Fibroblast of upper back skin (primary cell): ENCODE results near the gene FUT8.
"Not testable (repeated sequence)": the region's sequence is repeated elsewhere in the genome, so short reads cannot be mapped to it uniquely, and the experiment has no call there.

Source experiments
- DNase-seq: peaks from one replicate; pipeline ENCODE4 v3.0.0-alpha.2; 2013

Gene FUT8

DNA sequence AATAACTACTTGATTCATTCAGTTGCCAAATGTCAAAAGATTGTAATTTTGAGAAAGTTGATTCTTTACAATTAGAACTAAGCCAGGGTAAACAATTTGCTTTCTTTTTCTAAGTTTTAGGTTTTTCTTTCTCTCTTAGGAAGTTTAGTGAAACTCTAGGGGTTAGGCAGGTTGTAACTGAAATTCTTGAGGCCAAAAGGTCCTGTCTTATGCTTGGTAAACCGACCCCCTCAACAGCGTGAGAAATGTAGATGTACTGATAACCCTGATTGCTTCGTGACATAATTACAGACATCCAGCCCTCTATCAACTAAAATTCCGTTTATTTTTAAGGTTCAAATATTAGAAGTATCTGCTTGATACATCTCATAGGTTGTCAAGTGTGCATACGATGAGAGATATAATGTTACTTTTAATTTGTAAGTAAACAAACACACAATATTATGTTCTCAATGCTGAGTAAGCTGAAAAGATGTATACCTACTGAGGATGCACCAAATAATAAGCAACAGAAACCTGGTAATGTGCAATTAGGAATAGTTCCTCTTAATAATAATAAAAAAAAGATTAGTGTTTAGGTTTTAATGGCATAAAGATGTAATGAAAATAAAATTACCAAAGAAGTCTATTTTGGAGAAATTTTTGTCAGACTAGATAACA, 7.2 kb downstream of the FUT8 start:
- DNase-seq, result no peak

DNA sequence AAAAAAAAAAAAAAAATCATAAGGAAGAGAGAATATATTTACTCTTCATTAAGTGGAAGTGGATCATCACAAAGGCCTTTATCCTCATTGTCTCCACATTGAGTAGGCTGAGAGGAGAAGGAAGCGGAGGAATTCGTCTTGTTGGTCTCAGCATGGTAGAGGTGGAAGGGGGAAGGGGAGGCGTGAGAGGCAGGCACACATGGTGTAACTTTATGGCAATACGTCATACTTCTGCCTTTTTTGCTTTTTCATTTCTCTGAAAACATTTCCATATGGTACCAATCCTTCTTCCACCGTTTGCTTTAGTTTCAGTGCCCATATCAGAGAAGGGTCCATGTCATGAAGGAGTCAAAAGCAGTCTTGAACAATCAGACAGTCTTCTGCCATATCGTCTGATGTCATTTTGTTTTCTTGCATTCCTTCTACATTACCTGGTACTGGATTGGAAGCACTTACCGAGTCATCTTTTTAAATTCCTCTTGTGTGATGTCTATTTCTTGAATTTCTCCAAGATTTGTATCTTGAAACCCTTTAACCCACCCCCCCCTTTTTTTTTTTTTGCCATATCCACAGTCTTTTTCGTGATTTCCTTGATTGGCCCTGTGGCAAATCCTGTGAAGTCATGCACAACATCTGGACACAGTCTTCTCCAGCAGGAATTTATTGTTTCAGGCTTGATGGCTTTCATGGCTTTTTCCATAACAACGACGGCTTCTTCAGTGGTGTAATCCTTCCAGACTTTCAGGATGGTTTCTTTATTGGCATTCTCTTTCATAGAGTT, 8.9 kb downstream of the FUT8 start:
- peak; percentile 87 for DNase-seq

DNA sequence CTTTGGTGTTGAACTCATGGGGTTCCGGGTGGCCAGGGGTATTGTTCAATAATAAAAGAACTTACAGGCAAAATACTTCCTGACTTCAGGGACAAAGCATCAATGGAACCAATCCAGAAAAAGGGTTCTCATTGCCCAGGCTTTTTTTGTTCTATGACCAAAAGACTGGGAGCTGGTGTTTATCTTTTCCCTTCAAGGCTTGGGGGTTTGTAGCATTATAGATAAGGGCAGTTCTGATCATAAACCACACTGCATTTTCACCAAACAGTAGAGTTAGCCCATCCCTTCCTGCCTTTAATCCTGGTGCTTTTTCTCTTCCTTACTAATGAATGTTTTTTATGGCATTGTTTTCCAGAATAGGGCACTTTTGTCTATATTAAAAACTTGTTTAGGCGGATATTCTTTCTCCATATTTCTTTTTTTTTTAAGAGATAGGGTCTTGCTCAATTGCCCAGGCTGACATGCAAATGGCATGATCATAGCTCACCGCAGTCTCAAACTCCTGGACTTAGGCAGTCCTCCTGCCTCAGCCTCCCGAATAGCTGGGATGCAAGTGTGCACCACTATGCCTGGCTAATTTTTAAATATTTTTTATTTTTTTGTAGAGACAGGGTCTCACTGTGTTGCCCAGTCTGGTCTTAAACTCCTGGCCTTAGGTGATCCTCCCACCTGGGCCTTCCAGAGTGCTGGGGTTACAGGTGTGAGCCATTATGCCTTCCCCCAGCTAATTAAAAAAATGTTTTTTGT, 9.7 kb downstream of the FUT8 start:
- no peak for DNase-seq

DNA sequence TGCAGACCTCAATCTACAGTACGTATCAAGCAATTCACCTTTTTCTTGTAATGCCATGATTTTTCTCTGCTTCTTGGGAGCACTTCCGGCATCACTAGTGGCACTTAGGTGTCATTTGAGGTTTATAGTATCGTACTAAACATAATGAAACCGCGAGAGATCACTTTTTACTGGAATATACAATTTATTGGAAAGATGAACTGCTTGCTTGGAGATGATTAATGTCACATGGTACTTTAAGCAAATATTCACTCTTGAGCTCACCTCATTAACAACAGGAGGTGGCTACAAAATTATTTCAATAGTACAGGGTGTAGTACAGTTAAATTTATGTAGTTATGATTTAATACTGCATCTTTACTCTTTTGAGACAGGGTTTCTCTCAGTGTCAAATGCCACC, 11.5 kb downstream of the FUT8 start:
- DNase-seq, result no peak

DNA sequence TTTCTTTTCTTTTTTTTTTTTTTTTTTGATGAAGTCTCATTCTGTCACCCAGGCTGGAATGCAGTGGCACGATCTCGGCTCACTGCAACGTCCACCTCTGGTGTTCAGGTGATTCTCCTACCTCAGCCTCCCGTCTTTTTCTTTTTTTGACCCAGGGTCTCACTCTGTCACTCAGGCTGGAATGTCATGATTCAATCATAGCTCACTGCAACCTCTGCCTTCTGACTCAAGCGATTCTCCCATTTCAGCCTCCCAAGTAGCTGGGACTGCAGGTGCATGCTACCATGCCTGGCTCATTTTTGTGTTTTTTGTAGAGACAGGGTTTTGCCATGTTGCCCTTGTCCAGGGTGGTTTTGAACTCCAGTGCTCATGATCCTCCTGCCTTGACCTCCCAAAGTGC, 12.0 kb downstream of the FUT8 start:
- DNase-seq, result no peak

DNA sequence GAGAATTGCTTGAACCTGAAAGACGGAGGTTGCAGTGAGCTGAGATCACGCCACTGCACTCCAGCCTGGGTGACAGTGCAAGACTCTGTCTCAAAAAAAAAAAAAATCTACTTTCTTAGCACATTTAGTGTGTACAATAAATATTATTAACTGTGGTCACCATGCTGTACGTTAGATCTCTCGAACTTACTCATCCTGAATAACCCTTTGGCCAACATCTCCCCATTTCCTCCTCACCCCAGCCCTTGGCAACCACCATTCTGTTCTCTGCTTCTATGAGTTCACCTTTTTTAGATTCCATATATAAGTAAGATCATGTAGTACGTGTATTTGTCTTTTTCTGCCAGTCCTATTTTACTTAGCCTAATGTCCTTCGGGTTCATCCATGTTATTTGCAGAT, 13.4 kb downstream of the FUT8 start:
- no peak for DNase-seq

DNA sequence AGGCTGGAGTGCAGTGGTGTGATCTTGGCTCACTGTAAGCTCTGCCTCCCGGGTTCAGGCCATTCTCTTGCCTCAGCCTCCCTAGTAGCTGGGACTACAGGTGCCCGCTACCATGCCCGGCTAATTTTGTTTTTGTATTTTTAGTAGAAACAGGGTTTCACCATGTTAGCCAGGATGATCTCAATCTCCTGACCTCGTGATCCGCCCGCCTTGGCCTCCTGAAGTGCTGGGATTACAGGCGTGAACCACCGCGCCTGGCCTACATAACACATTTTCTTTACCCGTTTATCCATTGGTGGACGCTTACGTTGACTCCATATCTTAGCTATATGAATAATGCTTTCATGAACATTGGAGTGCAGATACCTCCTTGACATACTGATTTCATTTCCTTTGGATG, 14.4 kb downstream of the FUT8 start:
- not testable (repeated sequence) for DNase-seq

DNA sequence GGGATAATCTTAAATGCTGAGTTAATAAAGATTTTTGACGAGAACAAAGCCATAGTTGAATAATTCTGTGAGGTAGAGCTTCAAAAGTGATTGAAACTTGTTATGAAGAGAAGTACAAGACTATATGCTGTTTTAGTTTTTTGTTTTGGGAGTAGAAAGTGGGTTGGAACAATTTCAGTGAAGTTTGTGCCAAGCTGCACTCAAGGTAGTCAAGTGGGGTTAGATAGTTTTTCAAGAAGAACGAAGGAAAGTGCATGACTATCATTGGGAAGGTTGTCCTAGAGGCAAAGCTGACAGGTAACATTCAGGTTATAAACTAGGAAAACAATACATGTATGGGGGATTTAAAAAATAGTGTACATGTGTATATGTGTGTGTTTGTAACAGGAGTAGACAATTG, 16.2 kb downstream of the FUT8 start:
- no peak for DNase-seq

DNA sequence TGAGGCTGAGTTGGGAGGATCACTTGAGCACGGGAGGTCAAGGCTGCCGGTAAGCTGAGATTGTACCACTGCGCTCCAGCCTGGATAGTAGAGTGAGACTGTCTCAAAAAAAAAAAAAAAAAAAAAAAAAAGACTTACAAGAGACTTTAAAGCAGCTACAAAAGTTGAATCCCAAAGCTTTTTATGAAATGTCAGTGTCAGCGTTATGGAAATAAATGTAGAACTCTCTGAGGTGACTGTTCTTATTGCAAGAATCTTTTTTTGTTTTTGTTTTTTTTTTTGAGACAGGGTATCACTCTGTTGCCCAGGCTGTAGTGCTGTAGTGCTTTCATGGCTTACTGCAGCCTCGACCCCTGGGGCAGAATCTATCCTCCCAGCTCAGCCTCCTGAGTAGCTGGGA, 17.2 kb downstream of the FUT8 start:
- DNase-seq, result no peak

DNA sequence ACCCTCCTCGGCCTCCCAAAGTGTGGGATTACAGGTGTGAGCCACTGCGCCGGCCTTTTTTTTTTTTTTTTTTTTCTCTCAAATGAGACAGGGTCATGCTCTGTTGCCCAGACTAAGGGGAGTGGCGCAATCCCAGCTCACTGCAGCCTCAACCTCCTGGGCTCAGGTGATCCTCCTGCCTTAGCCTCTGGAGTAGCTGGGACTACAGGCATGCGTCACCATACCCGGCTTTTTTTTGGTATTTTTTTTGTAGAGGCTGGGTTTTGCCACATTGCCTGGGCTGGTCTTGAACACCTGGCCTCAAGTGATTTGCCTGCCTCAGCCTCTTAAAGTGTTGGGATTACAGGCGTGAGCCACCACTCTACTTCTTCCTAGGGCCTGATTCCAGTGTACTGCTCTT, 18.7 kb downstream of the FUT8 start:
- DNase-seq, result no peak

DNA sequence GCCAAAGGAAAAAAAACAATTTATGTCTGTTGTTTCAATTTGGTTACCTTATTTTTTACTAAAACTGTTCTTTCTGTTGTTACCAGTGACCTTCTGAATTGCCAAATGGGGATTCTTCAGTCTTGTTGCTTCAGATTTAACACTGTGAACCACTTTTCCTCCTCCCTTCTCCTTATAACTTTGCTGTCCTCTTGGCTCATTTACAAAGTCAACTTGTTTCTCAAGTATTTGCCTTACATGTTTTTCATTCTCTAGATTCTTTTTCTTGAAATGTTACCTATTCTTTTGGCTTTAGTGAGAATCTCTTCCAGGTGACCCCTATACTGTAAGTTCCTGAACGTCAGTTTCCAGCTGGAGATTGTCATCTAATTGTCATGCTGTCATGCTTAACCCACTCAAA, 19.4 kb downstream of the FUT8 start:
- DNase-seq, result peak; percentile 49

DNA sequence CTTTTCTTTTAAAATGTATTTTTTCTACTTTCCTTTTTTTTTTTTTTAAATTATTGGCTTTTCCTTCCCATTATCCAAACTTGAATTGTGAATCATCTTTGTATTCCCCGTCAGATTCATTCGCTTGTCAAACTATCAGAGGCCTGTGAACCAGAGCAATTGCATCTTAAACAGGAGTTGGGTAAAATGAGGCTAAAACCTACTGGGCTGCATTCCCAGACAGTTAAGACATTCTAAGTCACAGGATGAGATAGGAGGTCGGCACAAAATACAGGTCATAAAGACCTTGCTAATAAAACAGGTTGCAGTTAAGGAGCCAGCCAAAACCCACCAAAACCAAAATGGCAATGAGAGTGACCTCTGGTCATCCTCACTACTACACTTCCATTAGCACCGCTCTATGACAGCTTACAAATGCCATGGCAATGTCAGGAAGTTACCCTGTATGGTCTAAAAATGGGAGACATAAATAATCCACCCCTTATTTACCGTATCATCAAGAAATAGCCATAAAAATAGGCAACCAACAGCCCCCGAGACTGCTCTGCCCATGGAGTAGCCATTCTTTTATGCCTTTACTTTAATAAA, 19.9 kb downstream of the FUT8 start:
- DNase-seq, result no peak

DNA sequence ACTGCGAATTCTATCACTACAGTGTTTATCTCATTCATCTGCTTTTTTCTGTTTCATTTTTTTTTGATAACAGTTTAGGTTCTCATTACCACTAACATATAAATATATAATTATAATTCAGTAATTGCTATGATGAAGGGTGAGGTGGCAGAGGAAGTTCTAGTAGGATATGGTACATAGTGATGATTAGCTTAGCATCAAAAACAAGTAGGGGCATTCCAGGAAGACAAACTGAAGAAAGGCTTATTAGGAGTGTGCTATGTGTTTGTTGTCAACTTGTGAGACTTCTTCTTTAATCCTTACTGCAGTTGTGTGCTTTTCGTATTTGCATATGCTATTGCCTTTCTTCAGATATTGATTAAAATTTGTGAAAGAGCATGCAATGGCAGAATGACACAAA, 20.6 kb downstream of the FUT8 start:
- DNase-seq, result no peak

DNA sequence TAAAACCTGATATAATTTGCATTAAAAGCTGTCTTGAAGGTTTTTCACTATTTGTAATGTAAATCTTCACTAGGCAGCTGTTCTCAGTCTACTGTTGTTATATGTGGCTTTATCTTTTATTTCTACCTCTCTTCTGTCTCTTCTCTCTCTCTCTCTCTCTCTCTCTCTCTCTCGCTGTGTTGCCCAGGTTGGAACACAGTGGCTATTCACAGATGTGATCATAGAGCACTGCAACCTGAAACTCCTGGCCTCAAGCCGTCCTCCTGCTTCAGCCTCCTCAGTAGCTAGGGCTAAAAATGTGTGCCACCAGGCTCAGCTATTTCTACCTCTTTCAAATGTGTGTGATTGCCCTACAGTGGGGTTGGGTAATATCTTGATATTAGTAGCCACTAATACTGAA, 21.1 kb downstream of the FUT8 start:
- no peak for DNase-seq

DNA sequence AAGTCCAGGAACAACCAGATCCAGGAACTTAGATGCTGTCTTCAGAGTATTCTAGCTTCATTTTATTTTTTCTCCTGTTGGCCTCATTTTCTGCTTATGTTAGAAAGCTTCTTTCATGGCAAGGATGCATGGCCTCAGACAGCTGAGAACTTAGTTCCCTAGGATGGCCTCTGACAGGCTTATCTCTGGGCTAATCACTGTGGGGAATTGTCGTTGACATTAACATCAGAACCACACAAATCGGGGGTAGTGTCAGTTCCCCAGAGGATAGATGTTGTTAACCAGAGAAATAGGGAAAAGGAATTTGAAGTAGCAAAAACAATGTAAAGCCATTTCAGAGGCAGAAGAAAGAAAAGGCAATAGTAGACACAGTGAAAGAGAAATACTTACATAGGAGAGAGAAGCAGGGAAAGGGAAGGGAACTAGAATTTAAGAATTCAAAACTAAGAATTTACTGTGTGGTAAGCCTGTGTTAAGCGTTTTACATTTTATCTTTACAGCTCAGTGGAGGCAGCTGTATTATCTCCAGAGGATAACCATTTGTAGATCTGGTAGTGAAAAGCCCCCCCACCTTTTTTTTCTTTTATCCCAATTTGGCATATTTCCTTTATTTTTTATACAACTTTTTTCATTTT, 21.8 kb downstream of the FUT8 start:
- peak; percentile 31 for DNase-seq

DNA sequence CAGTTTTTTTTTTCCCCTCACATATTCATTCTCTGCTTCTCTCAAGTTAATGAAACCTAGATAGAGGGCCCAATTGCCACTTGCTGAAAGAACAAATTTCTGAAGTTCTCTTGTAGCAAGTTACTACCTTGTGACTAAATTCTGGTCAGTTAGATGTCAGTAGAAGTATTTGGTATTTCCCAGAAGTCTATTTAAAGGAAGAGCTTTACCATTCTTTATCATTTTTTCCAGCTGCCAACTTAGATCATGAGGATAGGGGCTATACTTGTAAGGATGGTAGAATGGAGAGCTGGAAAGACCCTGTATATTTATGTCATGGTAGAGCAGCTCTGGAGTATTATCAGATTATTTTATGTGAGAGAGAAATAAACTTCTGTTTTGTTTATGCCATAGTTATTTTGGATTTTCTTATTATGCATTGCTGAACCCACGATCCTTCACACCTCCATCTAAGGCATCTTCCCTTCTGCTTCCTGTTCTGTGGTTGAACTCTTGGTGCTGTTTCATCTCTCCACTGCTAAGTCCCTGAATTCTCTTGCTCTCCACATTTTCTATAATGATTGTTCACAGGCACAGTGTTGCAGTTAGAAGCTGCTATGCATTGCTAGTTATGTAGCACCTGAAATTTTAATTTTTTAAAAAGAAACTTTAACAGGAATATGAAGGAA, 25.9 kb downstream of the FUT8 start:
- DNase-seq, result no peak

DNA sequence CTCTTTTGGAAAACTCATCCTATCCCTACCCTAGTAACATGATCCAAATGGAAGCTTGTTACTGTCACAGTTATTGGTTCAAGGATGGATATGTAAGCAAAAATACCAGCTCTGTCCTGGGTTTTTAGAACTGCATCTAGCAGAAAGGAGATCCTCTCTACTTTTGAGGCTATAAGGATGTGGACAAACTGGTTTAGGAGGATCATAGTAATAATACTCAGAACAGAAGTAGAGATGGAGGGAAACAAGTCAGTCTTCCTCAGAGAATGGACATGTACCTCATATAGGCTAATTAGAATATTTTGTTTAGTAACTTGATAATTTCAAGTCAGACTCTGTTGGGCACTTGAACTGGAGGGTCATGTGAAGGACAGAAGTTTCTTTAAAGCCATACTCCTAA, 26.6 kb downstream of the FUT8 start:
- DNase-seq, result no peak

DNA sequence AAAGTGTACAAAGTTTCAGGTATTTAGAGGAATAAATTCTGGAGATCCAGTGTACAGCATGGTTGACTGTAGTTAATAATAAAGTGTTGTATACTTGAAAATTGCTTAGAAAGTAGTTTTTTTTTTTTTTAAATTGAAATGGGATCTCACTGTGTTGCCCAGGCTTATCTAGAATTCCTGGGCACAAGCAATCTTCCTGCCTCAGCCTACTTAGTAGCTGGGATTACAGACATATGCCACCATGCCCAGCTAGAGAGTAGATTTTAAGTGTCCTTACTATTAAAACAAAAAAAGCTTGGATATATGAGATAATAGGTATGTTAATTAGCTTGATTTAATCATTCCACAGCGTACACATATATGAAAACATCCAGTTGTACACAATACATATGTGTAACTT, 27.7 kb downstream of the FUT8 start:
- DNase-seq, result no peak

DNA sequence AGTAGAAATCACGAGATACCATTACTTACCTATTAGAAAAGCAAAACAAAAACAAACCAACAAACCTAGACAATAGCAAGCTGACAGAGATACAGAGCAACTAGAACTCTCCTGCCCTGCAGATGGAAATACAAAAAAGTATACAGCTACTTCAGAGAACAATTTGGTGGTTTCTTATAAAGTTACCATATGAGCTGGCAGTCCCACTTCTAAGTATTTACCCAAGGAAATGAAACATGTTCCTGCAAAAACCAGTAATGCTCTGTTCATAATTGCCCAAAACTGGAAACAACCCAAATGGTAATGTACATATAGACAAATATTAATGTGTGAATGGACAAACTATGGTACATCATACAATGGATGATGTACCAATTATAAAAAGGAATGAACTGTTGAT, 31.7 kb downstream of the FUT8 start:
- DNase-seq, result no peak

DNA sequence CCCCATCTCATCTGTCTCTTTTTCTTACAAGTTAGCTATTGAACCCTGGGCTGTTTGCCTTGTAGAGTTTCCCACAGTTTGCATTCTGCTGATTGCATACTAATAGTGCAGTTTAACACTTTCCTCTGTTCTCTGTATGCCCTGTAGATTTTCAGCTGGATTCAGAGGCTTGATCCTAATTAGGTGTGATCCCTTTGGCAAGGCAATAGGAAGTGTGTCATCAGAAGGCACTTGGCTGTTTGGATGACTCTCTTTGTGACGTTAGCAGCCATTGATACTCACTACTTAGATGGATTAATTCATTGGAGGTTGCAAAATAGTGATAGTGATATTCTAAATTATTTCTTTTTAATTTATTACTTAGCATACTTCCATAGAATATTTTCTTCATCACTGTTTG, 33.6 kb downstream of the FUT8 start:
- peak; percentile 27 for DNase-seq

DNA sequence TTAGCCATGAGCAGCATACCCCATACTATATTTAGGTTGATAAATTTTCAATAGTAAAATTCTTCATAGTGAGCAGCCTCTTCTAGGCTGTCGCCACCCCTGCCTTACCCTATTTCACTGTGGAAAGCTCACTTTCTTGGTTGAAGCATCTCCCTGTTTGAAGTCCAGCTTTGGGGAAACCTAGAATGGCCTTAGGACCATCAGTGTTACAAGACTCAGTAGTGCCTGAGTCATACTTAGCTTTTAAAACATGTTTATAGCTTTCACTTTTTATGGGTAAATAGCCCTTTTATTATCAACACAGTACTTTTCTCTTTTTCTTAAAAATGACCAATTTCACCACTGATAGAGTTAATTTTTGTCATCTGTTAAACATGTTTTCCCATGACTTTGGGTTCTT, 37.1 kb downstream of the FUT8 start:
- DNase-seq, result no peak

DNA sequence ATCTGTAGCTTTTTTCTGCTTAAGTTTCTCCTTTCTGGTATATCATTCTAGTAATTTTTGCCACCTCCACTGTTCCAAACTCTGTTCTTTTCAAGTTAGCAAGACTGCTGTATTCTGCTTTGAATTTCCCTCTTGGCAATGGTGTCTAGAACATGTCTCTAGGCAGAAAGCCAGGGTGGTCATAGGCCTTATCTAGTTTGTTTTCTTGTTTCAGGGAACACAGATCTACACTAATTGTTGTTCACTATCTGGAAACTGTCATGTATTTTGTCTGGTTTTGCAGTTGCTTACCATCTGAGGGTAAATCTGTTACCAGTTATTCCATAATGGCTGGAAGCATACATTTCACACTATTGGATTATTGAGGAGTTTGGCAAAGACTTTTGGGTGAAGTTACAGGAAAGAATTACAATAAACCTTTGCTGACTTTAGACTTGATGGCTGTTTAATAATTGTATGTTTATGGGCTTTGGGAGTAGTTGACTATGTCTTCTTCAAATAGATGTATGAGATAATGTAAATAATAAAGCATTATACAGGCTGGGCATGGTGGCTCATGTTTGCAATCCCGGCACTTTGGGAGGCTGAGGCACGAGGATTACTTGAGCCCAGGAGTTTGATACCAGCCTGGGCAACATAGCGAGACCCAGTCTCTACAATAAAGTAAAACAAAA, 41.4 kb downstream of the FUT8 start:
- no peak for DNase-seq
